SK-N-SH (cell line): Measurements from ENCODE around the gene CHRM1. TPM values are rescaled to one million over a fixed set of nuclear protein-coding genes. Genes with fewer than 3 reads are reported as not detected.
"Not testable (repeated sequence)": the region's sequence is repeated elsewhere in the genome, so short reads cannot be mapped to it uniquely, and the experiment has no call there.

Source experiments
- CTCF ChIA-PET: fragments of 300-600, 350-600 bp; formaldehyde crosslinking; extraction: SDS; loops from one replicate; lab custom pipeline; 2021; lab: Yijun Ruan, JAX
- POLR2A ChIA-PET: fragments of 350-600 bp; sonication (Branson Sonifier 250); formaldehyde crosslinking; extraction: SDS; loops from one replicate; lab custom pipeline; 2020; ENCODE audit warnings: antibody characterized with exemption, inconsistent platforms; lab: Yijun Ruan, JAX
- DNase-seq: peaks from one replicate; pipeline ENCODE4 v3.0.0; 2012
- H2AFZ ChIP-seq: fragments of 200-600 bp; sonication (generic); 2 replicates; pipeline ENCODE4 v1.8.1; 2016; ENCODE audit warnings: antibody characterized with exemption, mild to moderate bottlenecking, low read depth
- H3F3A ChIP-seq: fragments of 200-600 bp; sonication (generic); replicated peaks from 2 replicates; pipeline ENCODE3; 2016; ENCODE audit warnings: antibody characterized with exemption, mild to moderate bottlenecking; ENCODE audit not compliant: insufficient read depth
- H3K27ac ChIP-seq, 2 experiments: fragments of 200-500 bp in 1 of 2; fragments of 200-600 bp in 1 of 2; sonication (Bioruptor generic) in 1 of 2; sonication (generic), shearing (Covaris generic) in 1 of 2; 2 replicates each; pipeline versions ENCODE4 v1.5.1 to v1.6.1; 2014 to 2016; ENCODE audit warnings: low read depth in 2 of 2, inconsistent platforms in 1 of 2, low read length in 1 of 2, mild to moderate bottlenecking in 1 of 2, mixed read lengths in 1 of 2
- H3K27me3 ChIP-seq: fragments of 200-600 bp; sonication (generic), shearing (Covaris generic); 2 replicates; pipeline ENCODE4 v1.6.1; 2016; ENCODE audit warnings: mixed run types; ENCODE audit not compliant: insufficient read depth
- H3K36me3 ChIP-seq, 2 experiments: fragments of 200-500 bp in 1 of 2; fragments of 200-600 bp in 1 of 2; sonication (Bioruptor generic) in 1 of 2; sonication (generic) in 1 of 2; replicated peaks in 1 of 2; 2 replicates each; pipeline versions ENCODE3 to v1.5.1; 2014 to 2016; ENCODE audit warnings: low read length in 1 of 2, mild to moderate bottlenecking in 1 of 2; ENCODE audit not compliant: insufficient read depth in 2 of 2, control insufficient read depth in 1 of 2
- H3K4me1 ChIP-seq, 2 experiments: fragments of 200-500 bp in 1 of 2; fragments of 200-600 bp in 1 of 2; sonication (Bioruptor generic) in 1 of 2; sonication (generic), shearing (Covaris generic) in 1 of 2; 2 replicates each; pipeline versions ENCODE4 v1.5.1 to v1.6.1; 2014 to 2016; ENCODE audit warnings: low read depth in 1 of 2, low read length in 1 of 2, mixed run types in 1 of 2; ENCODE audit not compliant: insufficient read depth in 2 of 2, control insufficient read depth in 1 of 2
- H3K4me2 ChIP-seq: fragments of 200-600 bp; sonication (generic), shearing (Covaris generic); 2 replicates; pipeline ENCODE4 v1.6.1; 2017; ENCODE audit warnings: mixed run types
- H3K4me3 ChIP-seq, 2 experiments: fragments of 200-500 bp in 1 of 2; fragments of 200-600 bp in 1 of 2; sonication (Bioruptor generic) in 1 of 2; sonication (generic), shearing (Covaris generic) in 1 of 2; 2 replicates each; pipeline versions ENCODE4 v1.5.1 to v1.8.1; 2014 to 2016; ENCODE audit warnings: low read depth in 2 of 2, inconsistent platforms in 1 of 2, low read length in 1 of 2, mild to moderate bottlenecking in 1 of 2, mixed read lengths in 1 of 2, moderate library complexity in 1 of 2
- H3K79me2 ChIP-seq: fragments of 200-600 bp; sonication (generic); 2 replicates; pipeline ENCODE4 v1.8.1; 2017; ENCODE audit warnings: mild to moderate bottlenecking; ENCODE audit not compliant: insufficient read depth
- H3K9ac ChIP-seq: fragments of 200-600 bp; sonication (generic); 2 replicates; pipeline ENCODE4 v1.6.1; 2017; ENCODE audit warnings: mixed run types
- H3K9me2 ChIP-seq: fragments of 200-600 bp; sonication (generic); 2 replicates; pipeline ENCODE4 v1.6.1; 2017; ENCODE audit warnings: mixed run types
- H3K9me3 ChIP-seq: fragments of 200-600 bp; sonication (generic); 2 replicates; pipeline ENCODE4 v1.6.1; 2017; ENCODE audit warnings: mixed run types, mild to moderate bottlenecking, moderate library complexity
- H4K20me1 ChIP-seq: fragments of 200-600 bp; sonication (generic); 2 replicates; pipeline ENCODE4 v1.6.1; 2017; ENCODE audit warnings: mild to moderate bottlenecking, mixed run types; ENCODE audit not compliant: insufficient read depth
- CHD2 ChIP-seq: fragments of 150-350 bp; IDR thresholded peaks from 2 replicates; pipeline ENCODE4 v1.6.1; 2018; ENCODE audit warnings: low read length; ENCODE audit not compliant: partially characterized antibody
- FOSL2 ChIP-seq: IDR thresholded peaks from 2 replicates; pipeline ENCODE4 v1.4.0; 2012; ENCODE audit warnings: low read depth, mild to moderate bottlenecking, moderate library complexity, borderline replicate concordance
- FOXM1 ChIP-seq: IDR thresholded peaks from 2 replicates; pipeline ENCODE4 v1.4.0; 2012; ENCODE audit warnings: low read depth, mild to moderate bottlenecking
- GABPA ChIP-seq: IDR thresholded peaks from 2 replicates; pipeline ENCODE4 v1.4.0; 2012; ENCODE audit warnings: low read depth, mild to moderate bottlenecking
- MXI1 ChIP-seq: IDR thresholded peaks from 2 replicates; pipeline ENCODE4 v1.6.1; 2012; ENCODE audit warnings: mild to moderate bottlenecking, low read depth, low read length, improper control_type of control experiment
- NRF1 ChIP-seq: IDR thresholded peaks from 2 replicates; pipeline ENCODE4 v1.6.1; 2012; ENCODE audit warnings: low read depth, mild to moderate bottlenecking, low read length
- RCOR1 ChIP-seq: fragments of 150-350 bp; IDR thresholded peaks from 2 replicates; pipeline ENCODE4 v1.6.1; 2017; ENCODE audit warnings: antibody characterized with exemption, low read length
- SIN3A ChIP-seq: IDR thresholded peaks from 2 replicates; pipeline ENCODE4 v1.6.1; 2012; ENCODE audit warnings: low read depth, mild to moderate bottlenecking, low read length, moderate library complexity, borderline replicate concordance
- SMC3 ChIP-seq: IDR thresholded peaks from 2 replicates; pipeline ENCODE4 v1.6.1; 2012; ENCODE audit warnings: low read depth, low read length, improper control_type of control experiment
- TEAD4 ChIP-seq: IDR thresholded peaks from 2 replicates; pipeline ENCODE4 v1.4.0; 2012; ENCODE audit warnings: mild to moderate bottlenecking, borderline replicate concordance; ENCODE audit not compliant: insufficient read depth
- YY1 ChIP-seq: IDR thresholded peaks from 2 replicates; pipeline ENCODE4 v1.4.0; 2012; ENCODE audit warnings: low read depth, mild to moderate bottlenecking
- WGBS: methylation state at CpG from one replicate; pipeline ENCODE4 v1.1.6; 2017; ENCODE audit warnings: low lambda C conversion rate; 5-methylcytosine and 5-hydroxymethylcytosine counted together
- polyA plus RNA-seq, 3 experiments: library from polyadenylated mRNA; depleted of rRNA; stranded (reverse); fragments of >200 nt; gene quantifications; 2 replicates each; pipeline ENCODE4 v1.2.3, GENCODE V29; 2012
- TF ChIP-seq, protein P1 (sequence below): IDR thresholded peaks from 2 replicates; pipeline ENCODE4 v1.4.0; 2012; ENCODE audit warnings: low read depth, borderline replicate concordance
- TF ChIP-seq, protein P2 (sequence below): fragments of 200-600 bp; sonication (generic); IDR thresholded peaks from 2 replicates; pipeline ENCODE4 v1.6.1; 2017; ENCODE audit warnings: antibody characterized with exemption, mild to moderate bottlenecking, moderate library complexity
- TF ChIP-seq, protein P3 (sequence below): IDR thresholded peaks from 2 replicates; pipeline ENCODE4 v1.4.0; 2012; ENCODE audit warnings: low read depth
- TF ChIP-seq, protein P4 (sequence below): IDR thresholded peaks from 2 replicates; pipeline ENCODE4 v1.4.0; 2012; ENCODE audit warnings: low read depth, borderline replicate concordance

CHRM1 gene
- polyA plus RNA-seq, 1 of the 3 experiments (the other 2 are of a cell fraction): not detected

DNA sequence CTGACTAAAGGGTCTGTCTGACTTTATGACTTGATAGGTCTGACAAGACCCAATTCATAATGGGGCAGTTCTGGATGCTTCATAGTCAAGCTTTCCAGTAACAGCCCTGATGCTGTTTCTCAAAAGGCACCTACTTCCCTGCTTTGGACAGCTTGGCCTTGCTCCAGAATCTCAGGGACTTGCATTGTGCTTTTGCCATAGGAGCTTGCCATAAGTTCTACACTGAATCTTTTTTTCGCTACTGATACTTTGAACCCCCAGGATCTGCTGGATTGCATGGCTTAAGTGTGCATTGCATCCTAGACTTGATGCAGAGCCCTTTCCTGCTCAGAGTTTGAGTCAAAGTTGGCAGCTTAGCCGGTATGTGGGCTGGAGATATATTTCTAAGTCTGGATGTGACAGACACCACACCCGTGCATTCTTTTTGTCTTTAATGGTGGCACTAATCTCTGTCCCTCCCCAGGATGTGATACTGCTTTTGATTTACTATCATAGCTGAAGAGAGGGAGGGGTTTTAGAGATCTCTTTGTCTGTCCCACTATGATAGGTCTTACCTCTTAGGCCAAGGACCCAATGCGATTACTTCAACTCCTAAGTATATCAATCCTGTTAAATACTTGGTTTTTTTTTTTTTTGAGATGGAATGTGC lies 57.4 kb downstream of the CHRM1 start:
- Histone ChIP-seq H3K4me2 (no peak overlapping the region), H3K4me3 (no peak overlapping the region), H4K20me1 (no peaks in the 10 kb centered on the region), H3K9me2 (no peaks in the 10 kb centered on the region), H3K9ac (no peak overlapping the region), H3K79me2 (peaks cover 31% of the 10 kb centered on the region), H3F3A (peaks cover 10% of the 10 kb centered on the region), H2AFZ (no peak overlapping the region), H3K27me3 (no peaks in the 10 kb centered on the region), H3K36me3 (no peaks in the 10 kb centered on the region), H3K27ac (no peak overlapping the region), H3K4me1 (peaks cover 2 to 6% of the 10 kb centered on the region in 2 experiments; a peak in 2 of 4 replicates), H3K9me3 (no peaks in the 10 kb centered on the region)
- WGBS: 91% methylated on average over 4 of the region's 4 CpGs
- ChIA-PET POLR2A (interaction anchor here (0.9 to 1.2 kb wide), 3 partner anchors 23 to 78 kb away, joined by 3 to 7 read pairs (median 5); no protein-coding TSS in a partner anchor), CTCF (interaction anchor here (1.0 to 6.9 kb wide), 8 partner anchors 9 to 469 kb away, joined by 3 to 74 read pairs (median 4); partner anchors contain the start of genes SLC3A2, TAF6L and TMEM179B)
- DNase-seq: no peak
- TF ChIP-seq, protein P1, sequence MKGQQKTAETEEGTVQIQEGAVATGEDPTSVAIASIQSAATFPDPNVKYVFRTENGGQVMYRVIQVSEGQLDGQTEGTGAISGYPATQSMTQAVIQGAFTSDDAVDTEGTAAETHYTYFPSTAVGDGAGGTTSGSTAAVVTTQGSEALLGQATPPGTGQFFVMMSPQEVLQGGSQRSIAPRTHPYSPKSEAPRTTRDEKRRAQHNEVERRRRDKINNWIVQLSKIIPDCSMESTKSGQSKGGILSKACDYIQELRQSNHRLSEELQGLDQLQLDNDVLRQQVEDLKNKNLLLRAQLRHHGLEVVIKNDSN: no peak
- TF ChIP-seq TEAD4: no peak
- no peak for TF ChIP-seq SIN3A
- TF ChIP-seq GABPA: no peak
- TF ChIP-seq, protein P2, sequence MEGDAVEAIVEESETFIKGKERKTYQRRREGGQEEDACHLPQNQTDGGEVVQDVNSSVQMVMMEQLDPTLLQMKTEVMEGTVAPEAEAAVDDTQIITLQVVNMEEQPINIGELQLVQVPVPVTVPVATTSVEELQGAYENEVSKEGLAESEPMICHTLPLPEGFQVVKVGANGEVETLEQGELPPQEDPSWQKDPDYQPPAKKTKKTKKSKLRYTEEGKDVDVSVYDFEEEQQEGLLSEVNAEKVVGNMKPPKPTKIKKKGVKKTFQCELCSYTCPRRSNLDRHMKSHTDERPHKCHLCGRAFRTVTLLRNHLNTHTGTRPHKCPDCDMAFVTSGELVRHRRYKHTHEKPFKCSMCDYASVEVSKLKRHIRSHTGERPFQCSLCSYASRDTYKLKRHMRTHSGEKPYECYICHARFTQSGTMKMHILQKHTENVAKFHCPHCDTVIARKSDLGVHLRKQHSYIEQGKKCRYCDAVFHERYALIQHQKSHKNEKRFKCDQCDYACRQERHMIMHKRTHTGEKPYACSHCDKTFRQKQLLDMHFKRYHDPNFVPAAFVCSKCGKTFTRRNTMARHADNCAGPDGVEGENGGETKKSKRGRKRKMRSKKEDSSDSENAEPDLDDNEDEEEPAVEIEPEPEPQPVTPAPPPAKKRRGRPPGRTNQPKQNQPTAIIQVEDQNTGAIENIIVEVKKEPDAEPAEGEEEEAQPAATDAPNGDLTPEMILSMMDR: no peak
- no peak for TF ChIP-seq YY1
- TF ChIP-seq RCOR1: no peak
- TF ChIP-seq FOXM1: no peak
- no peak for TF ChIP-seq SMC3
- TF ChIP-seq, protein P3, sequence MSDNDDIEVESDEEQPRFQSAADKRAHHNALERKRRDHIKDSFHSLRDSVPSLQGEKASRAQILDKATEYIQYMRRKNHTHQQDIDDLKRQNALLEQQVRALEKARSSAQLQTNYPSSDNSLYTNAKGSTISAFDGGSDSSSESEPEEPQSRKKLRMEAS: no peak
- TF ChIP-seq, protein P4, sequence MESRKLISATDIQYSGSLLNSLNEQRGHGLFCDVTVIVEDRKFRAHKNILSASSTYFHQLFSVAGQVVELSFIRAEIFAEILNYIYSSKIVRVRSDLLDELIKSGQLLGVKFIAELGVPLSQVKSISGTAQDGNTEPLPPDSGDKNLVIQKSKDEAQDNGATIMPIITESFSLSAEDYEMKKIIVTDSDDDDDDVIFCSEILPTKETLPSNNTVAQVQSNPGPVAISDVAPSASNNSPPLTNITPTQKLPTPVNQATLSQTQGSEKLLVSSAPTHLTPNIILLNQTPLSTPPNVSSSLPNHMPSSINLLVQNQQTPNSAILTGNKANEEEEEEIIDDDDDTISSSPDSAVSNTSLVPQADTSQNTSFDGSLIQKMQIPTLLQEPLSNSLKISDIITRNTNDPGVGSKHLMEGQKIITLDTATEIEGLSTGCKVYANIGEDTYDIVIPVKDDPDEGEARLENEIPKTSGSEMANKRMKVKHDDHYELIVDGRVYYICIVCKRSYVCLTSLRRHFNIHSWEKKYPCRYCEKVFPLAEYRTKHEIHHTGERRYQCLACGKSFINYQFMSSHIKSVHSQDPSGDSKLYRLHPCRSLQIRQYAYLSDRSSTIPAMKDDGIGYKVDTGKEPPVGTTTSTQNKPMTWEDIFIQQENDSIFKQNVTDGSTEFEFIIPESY: no peak
- TF ChIP-seq MXI1: no peak
- no peak for TF ChIP-seq CHD2
- no peak for TF ChIP-seq FOSL2
- TF ChIP-seq NRF1: no peak

GRCh38 chr11:62861564-62862192 lies 59.5 kb downstream of the CHRM1 start:
- H2AFZ ChIP-seq, H3F3A ChIP-seq, H3K27ac ChIP-seq, H3K9me3 ChIP-seq, H3K9me2 ChIP-seq, DNase-seq, H3K9ac ChIP-seq, H3K4me3 ChIP-seq, H3K36me3 ChIP-seq, H3K4me2 ChIP-seq, H3K4me1 ChIP-seq, H3K27me3 ChIP-seq, H4K20me1 ChIP-seq: not testable (repeated sequence)
- ChIA-PET POLR2A (interaction anchor here (1.1 to 2.0 kb wide), 2 partner anchors 21 to 75 kb away, joined by 3 to 9 read pairs; no protein-coding TSS in a partner anchor), CTCF (interaction anchor here (0.8 to 6.9 kb wide), 5 partner anchors 11 to 73 kb away, joined by 3 to 74 read pairs (median 4); partner anchors contain the start of genes SLC3A2 and TMEM179B)
- WGBS: 97% methylated on average over 16 of the region's 16 CpGs
- H3K79me2 ChIP-seq: peaks cover 35% of the 10 kb centered on the region
